ENCODE measurements around the gene WDR59. TPM values are rescaled to one million over a fixed set of nuclear protein-coding genes. Genes with fewer than 3 reads are reported as not detected.

Gene WDR59
- total RNA-seq, 1 donor from 2014 or later, result 16.3 TPM

- H3K4me3 ChIP-seq (ENCODE audit: low read depth, low read length), result no peak overlapping the region
- DNase-seq (ENCODE audit: low read depth), result no peak
- TF ChIP-seq CTCF (conservative IDR thresholded peaks at IDR 0.05; ENCODE audit: low read depth, low read length), result no peak
Observed at GRCh38 chr16:75025761-75026160, 40.8 kb upstream of the WDR59 start.

- no peak for DNase-seq (ENCODE audit: low read depth)
- TF ChIP-seq CTCF (conservative IDR thresholded peaks at IDR 0.05; ENCODE audit: low read depth, low read length), result no peak
- no peak overlapping the region for H3K4me3 ChIP-seq (ENCODE audit: low read depth, low read length)
Observed at GRCh38 chr16:75024594-75024993, 39.7 kb upstream of the WDR59 start.

- TF ChIP-seq CTCF (conservative IDR thresholded peaks at IDR 0.05; ENCODE audit: low read depth, low read length), result no peak
- DNase-seq (ENCODE audit: low read depth), result no peak
Observed at GRCh38 chr16:75024182-75024581, 39.3 kb upstream of the WDR59 start.

GRCh38 chr16:75023009-75023408 is 38.1 kb upstream of the WDR59 start:
- DNase-seq (ENCODE audit: low read depth), result no peak
- TF ChIP-seq CTCF (conservative IDR thresholded peaks at IDR 0.05; ENCODE audit: low read depth, low read length), result no peak
- H3K4me3 ChIP-seq (ENCODE audit: low read depth, low read length), result no peak overlapping the region

More at GRCh38 chr16:75024182-75024581, 39.3 kb upstream of the WDR59 start:
- no peak overlapping the region for H3K4me3 ChIP-seq (ENCODE audit: low read depth, low read length)

GRCh38 chr16:75022567-75022966 is 37.6 kb upstream of the WDR59 start:
- TF ChIP-seq CTCF (conservative IDR thresholded peaks at IDR 0.05; ENCODE audit: low read depth, low read length), result no peak
- DNase-seq (ENCODE audit: low read depth), result no peak
- H3K4me3 ChIP-seq (ENCODE audit: low read depth, low read length), result no peak overlapping the region

GRCh38 chr16:75021410-75021809 is 36.5 kb upstream of the WDR59 start:
- no peak for DNase-seq (ENCODE audit: low read depth)
- no peak overlapping the region for H3K4me3 ChIP-seq (ENCODE audit: low read depth, low read length)
- no peak for TF ChIP-seq CTCF (conservative IDR thresholded peaks at IDR 0.05; ENCODE audit: low read depth, low read length)

GRCh38 chr16:75019586-75019985 is 34.7 kb upstream of the WDR59 start:
- no peak for DNase-seq (ENCODE audit: low read depth)
- TF ChIP-seq CTCF (conservative IDR thresholded peaks at IDR 0.05; ENCODE audit: low read depth, low read length), result no peak
- H3K4me3 ChIP-seq (ENCODE audit: low read depth, low read length), result no peak overlapping the region
